HG03108 (cell line): ENCODE data around the gene REEP1.

ENCODE experiments used
- ATAC-seq: cut with Tn5 transposase; IDR thresholded peaks from one replicate; pipeline ENCODE4 v1.9.1; 2021; ENCODE audit warnings: moderate library complexity; ENCODE audit not compliant: unreplicated experiment

The REEP1 gene

GRCh38 chr2:86308356-86308755 lies 29.1 kb downstream of the REEP1 start:
- no peak for ATAC-seq

DNA sequence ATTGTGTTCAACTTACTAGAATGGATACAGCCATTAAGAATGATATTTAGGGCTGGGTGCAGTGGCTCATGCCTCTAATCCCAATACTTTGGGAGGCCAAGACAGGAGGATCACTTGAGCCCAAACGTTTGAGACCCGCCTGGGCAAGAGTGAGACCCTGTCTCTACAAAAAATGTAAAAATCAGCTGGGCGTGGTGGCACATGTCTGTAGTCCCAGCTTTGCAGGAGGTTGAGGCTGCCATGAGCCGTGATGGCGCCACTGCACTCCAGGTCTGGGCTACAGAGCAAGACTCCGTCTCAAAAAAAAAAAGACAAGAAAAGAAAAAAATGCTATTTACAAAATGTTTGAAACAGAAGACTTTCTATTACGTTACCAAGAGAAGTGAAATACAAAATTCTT lies 30.0 kb downstream of the REEP1 start:
- ATAC-seq: no peak

DNA sequence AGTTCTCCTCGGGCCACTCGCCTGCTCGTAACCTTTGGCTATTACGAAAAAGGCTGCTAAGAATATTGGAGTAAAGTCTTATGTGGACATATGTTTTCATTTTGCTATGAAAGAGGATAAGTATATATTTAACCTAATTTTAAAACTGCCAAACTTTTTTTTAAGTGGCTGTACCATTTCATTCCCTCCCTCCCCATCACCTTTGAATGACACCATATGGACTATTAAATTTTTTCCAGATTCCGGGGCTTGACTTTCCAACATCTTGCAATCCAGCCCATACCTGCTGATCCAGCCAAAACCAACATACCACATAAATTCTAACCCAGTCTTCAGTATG lies 31.5 kb downstream of the REEP1 start:
- ATAC-seq: no peak

DNA sequence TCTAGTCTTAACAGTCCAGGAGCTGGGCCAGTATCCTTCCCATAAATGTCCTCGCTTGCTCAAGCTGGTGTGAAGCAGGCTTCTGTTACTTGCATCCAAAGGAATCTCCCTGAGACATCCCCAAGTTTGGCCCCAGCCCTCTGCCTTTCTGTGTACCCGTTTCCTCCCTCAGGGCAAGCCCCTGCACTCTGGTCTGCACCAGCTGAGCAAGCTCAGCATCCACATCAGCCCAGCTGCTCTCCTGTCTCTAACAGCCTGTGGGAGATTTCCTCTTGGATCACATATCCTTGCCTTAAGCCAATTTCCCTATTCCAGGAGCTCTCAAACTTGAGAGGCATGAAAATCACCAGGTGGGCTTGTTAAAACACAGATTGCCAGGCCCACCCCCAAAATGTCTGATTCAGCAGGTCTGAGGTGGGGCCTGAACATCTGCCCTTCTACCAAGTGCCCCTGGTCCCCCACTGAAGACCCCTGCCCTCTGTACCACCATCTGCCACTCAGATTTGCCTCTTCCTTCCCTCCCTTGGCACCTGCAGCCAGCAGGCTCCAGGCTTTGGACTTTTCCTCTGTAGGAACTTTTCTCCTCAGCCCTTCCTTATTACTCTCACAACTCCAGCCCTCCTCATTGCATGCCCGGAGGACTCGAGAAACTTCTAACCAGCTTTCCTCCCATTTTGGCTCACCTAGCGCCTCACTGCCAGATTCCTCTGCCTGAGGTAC lies 32.1 kb downstream of the REEP1 start:
- no peak for ATAC-seq

DNA sequence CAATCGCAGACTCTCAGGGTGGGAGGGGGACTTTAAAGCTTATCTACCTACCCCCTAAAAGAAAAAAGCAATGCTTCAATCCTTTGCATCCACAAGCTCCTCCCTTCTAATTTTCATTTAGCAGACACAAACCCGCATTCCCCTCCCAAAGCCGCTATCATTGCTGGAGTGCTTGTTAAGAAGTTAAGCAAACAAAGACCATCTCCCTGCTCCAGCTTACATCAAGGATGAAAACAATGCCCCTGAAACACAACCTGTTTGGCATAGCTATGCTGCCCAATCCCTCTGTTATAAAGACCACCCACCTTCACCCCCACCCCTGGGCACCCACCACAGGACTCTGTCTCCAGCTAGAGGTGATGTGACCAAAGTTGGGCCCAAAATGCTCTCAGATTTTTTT lies 33.0 kb downstream of the REEP1 start:
- no peak for ATAC-seq

DNA sequence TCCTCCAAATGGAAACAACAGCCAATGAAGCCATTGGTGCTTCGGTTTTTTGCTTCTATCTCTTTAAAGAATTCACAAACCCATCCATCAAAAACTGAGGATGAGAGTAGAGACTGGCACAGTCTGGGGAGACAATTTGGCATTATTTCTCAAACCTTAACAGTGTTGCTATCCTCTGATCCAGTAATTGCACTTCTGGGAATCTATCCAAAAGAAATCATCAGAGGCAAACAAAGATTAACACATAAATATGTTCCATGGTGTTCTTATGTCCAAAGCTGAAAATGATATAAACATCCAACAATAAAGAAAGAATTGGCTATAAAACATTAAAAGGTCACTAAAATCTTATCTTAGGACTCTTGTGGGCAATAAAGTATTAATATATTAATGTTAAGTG lies 35.1 kb downstream of the REEP1 start:
- no peak for ATAC-seq

GRCh38 chr2:86301711-86302202 lies 35.7 kb downstream of the REEP1 start:
- ATAC-seq: no peak

DNA sequence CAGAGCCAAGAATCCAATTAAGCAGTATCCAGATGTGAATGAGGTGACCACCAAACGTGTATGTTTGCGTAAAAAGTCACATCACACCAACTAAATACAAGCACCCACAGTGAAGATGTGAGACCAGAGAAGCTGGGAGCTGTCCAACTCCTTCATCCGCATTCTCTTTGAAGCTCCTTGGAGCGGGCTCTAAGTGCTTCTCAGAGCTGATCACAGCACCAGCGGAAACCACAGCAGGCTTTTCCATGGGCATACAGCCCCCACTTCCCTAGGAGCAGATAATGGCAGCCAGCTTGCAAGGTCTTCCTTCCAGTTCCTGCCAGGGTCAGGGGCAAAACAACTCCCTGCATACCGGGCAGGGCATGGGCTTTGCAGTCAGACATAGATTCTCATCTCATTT lies 36.4 kb downstream of the REEP1 start:
- ATAC-seq: no peak

- no peak for ATAC-seq
Measured at GRCh38 chr2:86300496-86300895, 36.9 kb downstream of the REEP1 start.

GRCh38 chr2:86298411-86299390 lies 38.7 kb downstream of the REEP1 start:
- ATAC-seq: no peak

DNA sequence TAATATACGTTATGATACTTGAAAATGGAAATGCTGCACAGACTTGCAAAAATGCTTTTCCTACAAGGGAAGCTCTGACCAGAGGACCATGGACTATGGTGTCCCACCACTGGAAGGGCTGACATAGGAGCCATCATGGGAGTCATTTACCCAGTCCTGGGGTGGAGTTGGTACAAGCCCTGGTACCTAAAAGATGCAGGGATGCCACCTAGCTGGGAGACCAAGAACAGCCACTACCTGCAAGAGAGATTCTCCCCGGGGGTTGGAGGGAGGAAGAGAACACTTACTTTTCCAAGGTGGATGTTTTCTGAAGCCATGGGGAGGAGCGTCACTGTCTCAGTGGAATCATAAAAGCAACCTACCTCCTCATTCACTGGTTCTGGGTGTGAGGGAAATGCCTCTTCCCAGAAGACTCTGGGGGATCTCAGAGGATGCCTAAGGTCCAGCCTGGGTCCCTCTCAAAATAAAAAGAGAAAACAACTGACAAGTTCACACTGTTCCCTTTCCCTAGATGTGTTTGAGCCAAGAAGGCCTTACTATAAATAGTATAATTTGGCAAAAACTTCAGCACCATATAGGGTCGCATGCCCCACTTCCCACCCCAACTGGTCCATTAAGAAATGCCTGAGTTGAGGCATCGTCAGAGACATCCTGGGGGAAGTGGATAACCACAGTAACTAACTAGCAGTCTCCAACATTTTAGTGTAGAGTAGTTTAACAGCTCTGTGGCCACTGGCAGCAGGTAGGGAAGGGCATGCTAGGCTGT lies 39.9 kb downstream of the REEP1 start:
- no peak for ATAC-seq

GRCh38 chr2:86296947-86297346 lies 40.5 kb downstream of the REEP1 start:
- ATAC-seq: no peak

DNA sequence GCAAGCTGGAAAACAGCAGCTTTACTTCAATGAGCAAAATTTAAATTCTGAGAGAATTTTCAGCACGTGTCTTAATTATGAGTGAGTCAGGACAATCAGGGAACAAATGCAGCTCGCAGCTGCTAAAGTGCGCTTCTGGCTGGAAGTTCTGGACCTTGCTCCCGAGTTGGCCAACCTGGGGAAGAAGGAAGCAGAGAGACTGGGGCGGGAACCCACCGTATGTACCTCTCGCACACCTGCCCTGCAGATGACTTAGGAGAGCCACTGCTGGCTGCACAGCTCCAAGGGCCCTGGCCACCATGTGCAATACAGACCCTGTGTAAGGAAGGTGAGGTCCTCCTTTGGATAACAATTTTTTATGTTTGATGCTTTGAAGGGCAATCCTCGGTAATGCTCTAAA lies 42.4 kb downstream of the REEP1 start:
- ATAC-seq: no peak

GRCh38 chr2:86293612-86294011 lies 43.8 kb downstream of the REEP1 start:
- ATAC-seq: no peak

DNA sequence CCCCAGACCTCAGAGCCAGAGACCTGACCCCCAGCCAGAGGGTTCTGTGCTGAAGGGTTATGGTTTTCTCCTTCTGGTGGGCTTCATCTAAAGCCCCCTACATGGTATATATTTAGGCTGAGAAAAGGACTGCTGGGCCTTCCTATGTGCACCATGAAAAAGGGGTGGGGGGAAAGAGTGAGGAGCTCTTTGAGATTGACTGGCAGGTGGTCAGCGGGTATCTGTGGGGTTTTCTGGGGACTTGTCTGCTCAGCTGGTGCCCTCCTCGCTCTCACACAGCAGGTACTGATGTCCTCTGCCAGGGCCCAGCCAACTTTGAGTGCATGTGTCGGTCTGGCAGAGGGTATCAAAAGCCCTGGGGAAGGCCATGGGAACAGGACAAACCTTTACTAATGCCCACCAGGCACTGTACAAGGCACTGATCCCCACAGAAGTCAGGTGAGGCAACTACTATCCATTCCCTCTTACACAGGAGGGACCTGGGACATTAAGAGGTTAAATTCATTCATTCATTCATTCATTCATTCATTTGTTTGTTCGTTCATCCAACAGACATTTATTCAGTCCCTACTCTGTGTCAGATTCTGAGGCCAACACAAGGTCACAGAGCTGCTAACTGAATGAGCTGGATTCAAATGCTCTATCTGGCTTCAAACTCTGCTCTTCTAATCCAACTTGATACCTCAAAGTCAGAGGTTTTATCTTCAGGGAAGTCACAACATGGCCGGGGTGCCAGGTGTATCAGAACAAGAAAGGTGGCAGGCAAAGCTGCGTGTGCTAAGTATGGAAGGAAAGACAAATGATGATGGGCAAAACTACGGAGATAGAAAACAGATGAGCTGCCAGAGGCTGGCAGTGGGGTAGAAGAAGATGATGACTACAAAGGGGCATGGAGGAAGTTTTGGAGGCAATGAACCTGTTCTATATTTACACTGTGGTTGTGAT lies 44.6 kb downstream of the REEP1 start:
- no peak for ATAC-seq

DNA sequence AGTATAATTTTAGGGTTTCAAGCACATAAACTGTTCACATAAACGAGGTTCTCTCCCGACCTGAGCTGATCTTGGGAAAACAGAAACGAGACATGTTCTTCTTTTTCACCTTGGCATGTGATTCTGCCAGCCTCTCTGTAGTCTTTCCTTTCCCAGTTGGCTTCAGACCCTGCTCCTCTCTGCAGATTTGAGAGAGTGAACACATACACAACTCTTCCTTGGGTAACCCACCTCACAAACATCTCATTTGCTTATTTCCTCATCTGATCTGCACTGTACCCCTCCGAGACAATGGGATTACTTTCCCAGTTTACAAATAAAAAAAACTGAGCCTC lies 46.1 kb downstream of the REEP1 start:
- no peak for ATAC-seq

- no peak for ATAC-seq
Measured at GRCh38 chr2:86290596-86291327, 46.7 kb downstream of the REEP1 start.

DNA sequence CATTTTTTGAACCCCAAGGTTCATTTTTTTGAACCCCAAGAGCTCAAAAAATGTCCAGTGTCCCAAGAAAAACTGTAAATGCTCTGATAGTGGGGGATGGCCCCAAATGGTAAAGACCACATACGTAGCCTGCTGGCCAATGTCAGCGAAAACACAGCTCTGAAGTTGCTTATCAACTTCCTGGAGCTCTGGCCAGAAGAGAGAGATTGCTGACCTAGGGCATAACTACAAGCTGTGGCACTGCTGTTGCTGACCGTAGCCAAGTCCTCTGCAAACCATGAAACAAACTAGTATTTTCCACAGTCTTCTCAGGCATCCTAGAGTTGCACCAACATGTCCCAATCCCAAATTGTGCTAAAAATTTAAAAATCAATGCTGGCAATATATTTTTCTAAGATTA lies 50.9 kb downstream of the REEP1 start:
- no peak for ATAC-seq

DNA sequence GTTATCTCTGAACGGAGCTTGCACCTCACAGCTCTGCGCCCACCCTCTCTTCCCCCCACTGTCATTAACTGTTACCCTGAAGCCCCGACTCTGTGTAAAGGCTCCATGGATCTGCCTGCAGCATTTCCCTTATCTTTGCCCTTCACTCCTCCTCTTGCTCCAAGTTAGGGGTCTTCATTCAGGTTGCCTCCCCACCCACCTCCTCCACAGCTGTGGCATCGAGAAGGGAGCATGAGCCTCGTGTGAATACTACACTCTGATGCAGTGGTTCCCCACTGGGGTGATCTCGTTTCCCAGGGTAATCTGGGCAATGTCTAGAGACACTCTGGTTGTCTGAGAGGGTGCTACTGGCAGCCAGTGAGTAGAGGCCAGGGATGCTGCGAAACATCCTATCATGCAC lies 51.4 kb downstream of the REEP1 start:
- no peak for ATAC-seq

DNA sequence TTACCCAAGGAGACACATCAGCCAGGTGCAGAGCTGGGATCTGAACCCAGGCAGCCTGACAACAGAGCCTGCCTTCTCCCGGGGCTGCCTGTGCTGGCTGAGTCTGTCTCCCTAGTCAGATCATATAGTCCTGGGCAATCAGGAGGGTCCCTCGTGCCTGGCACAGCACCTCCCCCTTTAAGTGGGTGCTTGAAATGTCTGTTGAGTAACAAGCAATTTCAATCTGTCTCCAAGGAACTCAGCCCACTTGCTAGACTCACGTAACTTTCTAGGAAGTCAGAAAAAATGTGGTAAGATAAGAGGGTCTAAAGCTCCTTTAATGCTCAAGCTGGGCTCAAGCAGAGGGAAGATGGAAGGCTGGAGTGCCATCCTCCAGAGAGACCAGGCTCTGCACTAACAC lies 51.9 kb downstream of the REEP1 start:
- ATAC-seq: no peak
